K562 (cell line): ENCODE data around the gene CCDC186. TPM values are rescaled to one million over a fixed set of nuclear protein-coding genes. Genes with fewer than 3 reads are reported as not detected.

Experiments
- SRSF7 ChIP-seq: fragments of 200-400 bp; formaldehyde crosslinking; optimal IDR thresholded peaks from 2 replicates; pipeline ENCODE3; 2017; ENCODE audit warnings: mild to moderate bottlenecking, low read depth, low read length
- ZNF79 ChIP-seq: fragments of 250-450 bp; sonication (Bioruptor Pico); IDR thresholded peaks from 2 replicates; pipeline ENCODE4 v1.4.0; 2020; ENCODE audit warnings: low read depth, mild to moderate bottlenecking, moderate library complexity
- polyA plus RNA-seq, 8 experiments: library from polyadenylated mRNA; depleted of rRNA in 4 of 8; stranded (reverse) in 5 of 8; unstranded in 3 of 8; fragments of >200 nt; fragmentation: Nextera tagmentation in 2 of 8; fragmentation: Illumina TruSeq in 1 of 8; extraction: Ambion mirVana in 2 of 8; extraction: Trizol in 1 of 8; gene quantifications; 2 replicates each; pipeline versions ENCODE4 v1.2.1 to v1.2.3, GENCODE V29; 2011 to 2014; ENCODE audit warnings: inconsistent platforms in 1 of 8, missing spikeins in 1 of 8
- total RNA-seq, 7 experiments: library from RNA; depleted of rRNA in 6 of 7; stranded (reverse); fragments of >200 nt in 6 of 7; fragmentation: Illumina TruSeq in 2 of 7; extraction: Trizol in 2 of 7; gene quantifications; 2 replicates each; pipeline versions ENCODE4 v1.2.1 to v1.2.3, GENCODE V29; 2011 to 2021; ENCODE audit warnings: low replicate concordance in 1 of 7
- TF ChIP-seq, protein P1 (sequence below), 2 experiments: fragments of 450-650 bp; IDR thresholded peaks; 2 replicates each; pipeline ENCODE4 v1.6.1; 2016; ENCODE audit warnings: mild to moderate bottlenecking in 2 of 2, borderline replicate concordance in 1 of 2, low read depth in 1 of 2, moderate library complexity in 1 of 2

The CCDC186 gene
- total and polyA plus RNA-seq, 9 of the 15 experiments (the other 6 are each of a cell fraction or from before 2014, with no cell fraction given): 2.0 to 7.5 (median 4.7) TPM

GRCh38 chr10:114212153-114212552 lies 38.1 kb upstream of the CCDC186 start (continued):
- TF ChIP-seq, protein P1, sequence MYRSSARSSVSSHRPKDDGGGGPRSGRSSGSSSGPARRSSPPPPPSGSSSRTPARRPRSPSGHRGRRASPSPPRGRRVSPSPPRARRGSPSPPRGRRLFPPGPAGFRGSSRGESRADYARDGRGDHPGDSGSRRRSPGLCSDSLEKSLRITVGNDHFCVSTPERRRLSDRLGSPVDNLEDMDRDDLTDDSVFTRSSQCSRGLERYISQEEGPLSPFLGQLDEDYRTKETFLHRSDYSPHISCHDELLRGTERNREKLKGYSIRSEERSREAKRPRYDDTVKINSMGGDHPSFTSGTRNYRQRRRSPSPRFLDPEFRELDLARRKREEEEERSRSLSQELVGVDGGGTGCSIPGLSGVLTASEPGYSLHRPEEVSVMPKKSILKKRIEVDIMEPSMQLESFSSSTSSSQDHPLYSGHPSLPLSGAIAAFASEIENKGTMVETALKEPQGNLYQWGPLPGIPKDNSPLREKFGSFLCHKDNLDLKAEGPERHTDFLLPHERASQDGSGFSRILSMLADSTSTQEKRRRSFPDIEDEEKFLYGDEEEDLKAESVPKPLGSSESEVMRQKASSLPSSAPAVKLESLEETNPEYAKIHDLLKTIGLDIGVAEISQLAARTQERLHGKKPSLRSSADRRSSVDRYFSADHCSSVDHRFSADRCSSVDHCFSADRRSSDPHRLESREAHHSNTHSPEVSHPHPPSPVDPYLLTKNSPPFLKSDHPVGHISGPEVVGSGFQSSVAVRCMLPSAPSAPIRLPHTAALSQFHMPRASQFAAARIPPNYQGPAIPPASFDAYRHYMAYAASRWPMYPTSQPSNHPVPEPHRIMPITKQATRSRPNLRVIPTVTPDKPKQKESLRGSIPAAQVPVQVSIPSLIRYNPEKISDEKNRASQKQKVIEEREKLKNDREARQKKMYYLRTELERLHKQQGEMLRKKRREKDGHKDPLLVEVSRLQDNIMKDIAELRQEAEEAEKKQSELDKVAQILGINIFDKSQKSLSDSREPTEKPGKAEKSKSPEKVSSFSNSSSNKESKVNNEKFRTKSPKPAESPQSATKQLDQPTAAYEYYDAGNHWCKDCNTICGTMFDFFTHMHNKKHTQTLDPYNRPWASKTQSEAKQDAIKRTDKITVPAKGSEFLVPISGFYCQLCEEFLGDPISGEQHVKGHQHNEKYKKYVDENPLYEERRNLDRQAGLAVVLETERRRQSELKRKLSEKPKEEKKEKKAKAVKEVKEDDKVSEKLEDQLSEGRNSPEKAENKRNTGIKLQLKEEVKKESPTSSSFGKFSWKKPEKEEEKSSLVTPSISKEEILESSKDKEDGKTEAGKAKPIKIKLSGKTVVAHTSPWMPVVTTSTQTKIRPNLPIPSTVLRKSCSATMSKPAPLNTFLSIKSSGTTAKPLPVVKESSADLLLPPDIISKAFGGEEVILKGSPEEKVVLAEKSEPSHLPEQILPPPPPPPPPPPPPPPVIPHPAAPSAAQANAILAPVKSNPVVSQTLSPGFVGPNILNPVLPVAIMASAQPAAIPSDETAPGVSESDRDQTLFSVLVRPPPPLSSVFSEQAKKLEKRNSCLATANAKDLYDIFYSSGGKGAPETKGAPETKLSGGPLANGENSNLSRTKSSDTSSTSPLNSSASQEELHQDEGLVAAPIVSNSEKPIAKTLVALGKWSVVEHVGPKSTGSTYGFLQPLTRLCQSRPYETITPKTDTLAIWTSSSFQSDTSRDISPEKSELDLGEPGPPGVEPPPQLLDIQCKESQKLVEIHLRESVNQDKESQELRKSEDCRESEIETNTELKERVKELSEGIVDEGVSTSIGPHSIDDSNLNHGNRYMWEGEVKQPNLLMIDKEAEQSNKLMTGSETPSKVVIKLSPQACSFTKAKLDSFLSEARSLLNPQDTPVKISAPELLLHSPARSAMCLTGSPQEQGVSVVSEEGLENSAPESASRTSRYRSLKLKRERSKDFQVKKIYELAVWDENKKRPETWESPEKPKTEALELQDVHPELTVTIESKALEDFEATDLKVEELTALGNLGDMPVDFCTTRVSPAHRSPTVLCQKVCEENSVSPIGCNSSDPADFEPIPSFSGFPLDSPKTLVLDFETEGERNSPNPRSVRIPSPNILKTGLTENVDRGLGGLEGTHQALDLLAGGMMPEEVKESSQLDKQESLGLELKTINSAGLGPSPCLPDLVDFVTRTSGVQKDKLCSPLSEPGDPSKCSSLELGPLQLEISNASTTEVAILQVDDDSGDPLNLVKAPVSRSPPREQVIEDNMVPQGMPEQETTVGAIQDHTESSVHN (IDR thresholded peaks at IDR 0.05; ENCODE audit: borderline replicate concordance in 1 of 2, low read depth in 1 of 2): no peak
- TF ChIP-seq SRSF7: no peak
- TF ChIP-seq ZNF79 (CRISPR knock-in tag): no peak
